Neural crest cell (in vitro differentiated cells): ENCODE results near the gene TRIM72. TPM values are rescaled to one million over a fixed set of nuclear protein-coding genes. Genes with fewer than 3 reads are reported as not detected.

Experiments used
- DNase-seq: peaks from one replicate; pipeline ENCODE4 v3.0.0; 2021; ENCODE audit warnings: low read depth, mixed read lengths, low spot score
- H3K27ac Mint-ChIP-seq: one replicate; pipeline ENCODE4 v1.8.0; 2021; ENCODE audit warnings: mild to moderate bottlenecking, mixed read lengths; ENCODE audit not compliant: unreplicated experiment
- H3K27me3 Mint-ChIP-seq: 2 replicates; pipeline ENCODE4 v1.8.0; 2021; ENCODE audit warnings: low read depth, mild to moderate bottlenecking, mixed read lengths
- H3K36me3 Mint-ChIP-seq: 2 replicates; pipeline ENCODE4 v1.8.0; 2021; ENCODE audit warnings: low read depth, mild to moderate bottlenecking, mixed read lengths
- H3K4me1 Mint-ChIP-seq: 2 replicates; pipeline ENCODE4 v1.8.0; 2021; ENCODE audit warnings: mixed read lengths
- H3K4me3 Mint-ChIP-seq: one replicate; pipeline ENCODE4 v1.8.0; 2021; ENCODE audit warnings: mild to moderate bottlenecking, mixed read lengths
- H3K9me3 Mint-ChIP-seq: 2 replicates; pipeline ENCODE4 v1.8.0; 2021; ENCODE audit warnings: mixed read lengths
- total RNA-seq: library from RNA; stranded (reverse); gene quantifications from 2 replicates; pipeline ENCODE4 v1.2.1, GENCODE V29; 2021
- TF ChIP-seq, protein P1 (sequence below): fragments of 200-600 bp; sonication (generic); conservative IDR thresholded peaks from 2 replicates; pipeline ENCODE4 v1.5.0; 2021; ENCODE audit warnings: antibody characterized with exemption, mild to moderate bottlenecking

The TRIM72 gene
- total RNA-seq, 1 donor from 2014 or later: 0.05 TPM

- Mint-ChIP-seq H3K9me3 (no peaks in the 10 kb centered on the region), H3K4me1 (no peaks in the 10 kb centered on the region), H3K36me3 (no peaks in the 10 kb centered on the region), H3K4me3 (no peak overlapping the region), H3K27ac (no peak overlapping the region), H3K27me3 (peaks cover 37% of the 10 kb centered on the region)
- TF ChIP-seq, protein P1, sequence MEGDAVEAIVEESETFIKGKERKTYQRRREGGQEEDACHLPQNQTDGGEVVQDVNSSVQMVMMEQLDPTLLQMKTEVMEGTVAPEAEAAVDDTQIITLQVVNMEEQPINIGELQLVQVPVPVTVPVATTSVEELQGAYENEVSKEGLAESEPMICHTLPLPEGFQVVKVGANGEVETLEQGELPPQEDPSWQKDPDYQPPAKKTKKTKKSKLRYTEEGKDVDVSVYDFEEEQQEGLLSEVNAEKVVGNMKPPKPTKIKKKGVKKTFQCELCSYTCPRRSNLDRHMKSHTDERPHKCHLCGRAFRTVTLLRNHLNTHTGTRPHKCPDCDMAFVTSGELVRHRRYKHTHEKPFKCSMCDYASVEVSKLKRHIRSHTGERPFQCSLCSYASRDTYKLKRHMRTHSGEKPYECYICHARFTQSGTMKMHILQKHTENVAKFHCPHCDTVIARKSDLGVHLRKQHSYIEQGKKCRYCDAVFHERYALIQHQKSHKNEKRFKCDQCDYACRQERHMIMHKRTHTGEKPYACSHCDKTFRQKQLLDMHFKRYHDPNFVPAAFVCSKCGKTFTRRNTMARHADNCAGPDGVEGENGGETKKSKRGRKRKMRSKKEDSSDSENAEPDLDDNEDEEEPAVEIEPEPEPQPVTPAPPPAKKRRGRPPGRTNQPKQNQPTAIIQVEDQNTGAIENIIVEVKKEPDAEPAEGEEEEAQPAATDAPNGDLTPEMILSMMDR: no peak
- no peak for DNase-seq
Measured at GRCh38 chr16:31262084-31262483, 48.2 kb downstream of the TRIM72 start.

GRCh38 chr16:31265329-31266245, 51.7 kb downstream of the TRIM72 start:
- H3K9me3 Mint-ChIP-seq: no peaks in the 10 kb centered on the region
- H3K4me3 Mint-ChIP-seq: no peak overlapping the region
- TF ChIP-seq, protein P1: no peak
- H3K4me1 Mint-ChIP-seq: no peaks in the 10 kb centered on the region
- H3K27ac Mint-ChIP-seq: peak overlapping the region; percentile 43
- no peak for DNase-seq
- H3K27me3 Mint-ChIP-seq: peaks cover 51% of the 10 kb centered on the region
- H3K36me3 Mint-ChIP-seq: no peaks in the 10 kb centered on the region

GRCh38 chr16:31267332-31268032, 53.6 kb downstream of the TRIM72 start:
- TF ChIP-seq, protein P1: no peak
- H3K27ac Mint-ChIP-seq: peak overlapping the region; percentile 47
- no peaks in the 10 kb centered on the region for H3K4me1 Mint-ChIP-seq
- DNase-seq: no peak
- H3K36me3 Mint-ChIP-seq: no peaks in the 10 kb centered on the region
- H3K4me3 Mint-ChIP-seq: no peak overlapping the region
- H3K9me3 Mint-ChIP-seq: no peaks in the 10 kb centered on the region
- peaks cover 49% of the 10 kb centered on the region for H3K27me3 Mint-ChIP-seq

- Mint-ChIP-seq H3K4me3 (no peak overlapping the region), H3K27ac (peak overlapping the region; percentile 47), H3K4me1 (no peaks in the 10 kb centered on the region), H3K27me3 (peaks cover 45% of the 10 kb centered on the region), H3K36me3 (no peaks in the 10 kb centered on the region), H3K9me3 (no peaks in the 10 kb centered on the region)
- DNase-seq: no peak
- TF ChIP-seq, protein P1: no peak
Measured at GRCh38 chr16:31268033-31268365, 54.1 kb downstream of the TRIM72 start.

DNA sequence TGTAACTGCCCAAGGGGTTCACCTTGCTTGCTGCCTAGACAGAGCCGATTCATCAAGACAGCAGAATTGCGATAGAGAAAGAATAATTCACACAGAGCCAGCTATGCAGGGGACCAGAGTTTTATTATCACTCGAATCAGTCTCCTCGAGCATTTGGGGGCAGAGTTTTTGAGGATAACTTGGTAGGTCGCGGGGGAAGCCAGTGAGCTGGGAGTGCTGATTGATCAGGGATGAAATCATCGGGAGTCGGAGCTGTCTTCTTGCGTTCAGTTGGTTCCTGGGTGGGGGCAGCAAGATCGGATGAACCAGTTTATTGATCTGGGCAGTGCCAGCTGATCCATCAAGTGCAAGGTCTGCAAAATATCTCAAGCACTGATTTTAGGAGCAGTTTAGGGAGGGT, 55.0 kb downstream of the TRIM72 start:
- Mint-ChIP-seq H3K27ac (no peak overlapping the region), H3K27me3 (peaks cover 42% of the 10 kb centered on the region), H3K36me3 (no peaks in the 10 kb centered on the region), H3K4me1 (no peaks in the 10 kb centered on the region), H3K9me3 (no peaks in the 10 kb centered on the region), H3K4me3 (no peak overlapping the region)
- DNase-seq: no peak
- TF ChIP-seq, protein P1: no peak
